Measurements from ENCODE around the gene CARMIL3.
A peak's percentile ranks its signal among the peaks of the same experiment; 100 is the strongest.

The CARMIL3 gene

GRCh38 chr14:24051176-24051788, 527 bp upstream of the CARMIL3 start:
- Histone ChIP-seq H3K36me3 (ENCODE audit: insufficient read depth) (no peaks in the 10 kb centered on the region), H3K4me3 (IDR thresholded peaks at IDR 0.05; ENCODE audit: insufficient read depth, low read depth, low read length) (no peak overlapping the region), H3K27me3 (ENCODE audit: insufficient read depth, low read depth) (peaks cover 16% of the 10 kb centered on the region; the same call in 1 of the 2 replicates), H3K9ac (peak overlapping the region; percentile 37; the same call in 1 of the 2 replicates), H3K27ac (no peak overlapping the region), H3K79me2 (ENCODE audit: insufficient read depth, low read depth) (no peaks in the 10 kb centered on the region), H4K20me1 (ENCODE audit: insufficient read depth) (no peaks in the 10 kb centered on the region), H2AFZ (ENCODE audit: low read depth) (peak overlapping the region; percentile 71), H3K4me1 (ENCODE audit: low read depth, poor library complexity, severe bottlenecking) (no peaks in the 10 kb centered on the region), H3K4me2 (peak overlapping the region; percentile 57)
- TF ChIP-seq, protein P1, sequence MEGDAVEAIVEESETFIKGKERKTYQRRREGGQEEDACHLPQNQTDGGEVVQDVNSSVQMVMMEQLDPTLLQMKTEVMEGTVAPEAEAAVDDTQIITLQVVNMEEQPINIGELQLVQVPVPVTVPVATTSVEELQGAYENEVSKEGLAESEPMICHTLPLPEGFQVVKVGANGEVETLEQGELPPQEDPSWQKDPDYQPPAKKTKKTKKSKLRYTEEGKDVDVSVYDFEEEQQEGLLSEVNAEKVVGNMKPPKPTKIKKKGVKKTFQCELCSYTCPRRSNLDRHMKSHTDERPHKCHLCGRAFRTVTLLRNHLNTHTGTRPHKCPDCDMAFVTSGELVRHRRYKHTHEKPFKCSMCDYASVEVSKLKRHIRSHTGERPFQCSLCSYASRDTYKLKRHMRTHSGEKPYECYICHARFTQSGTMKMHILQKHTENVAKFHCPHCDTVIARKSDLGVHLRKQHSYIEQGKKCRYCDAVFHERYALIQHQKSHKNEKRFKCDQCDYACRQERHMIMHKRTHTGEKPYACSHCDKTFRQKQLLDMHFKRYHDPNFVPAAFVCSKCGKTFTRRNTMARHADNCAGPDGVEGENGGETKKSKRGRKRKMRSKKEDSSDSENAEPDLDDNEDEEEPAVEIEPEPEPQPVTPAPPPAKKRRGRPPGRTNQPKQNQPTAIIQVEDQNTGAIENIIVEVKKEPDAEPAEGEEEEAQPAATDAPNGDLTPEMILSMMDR (conservative IDR thresholded peaks at IDR 0.05; ENCODE audit: low read depth, low read length), result no peak

- Histone ChIP-seq H3K4me2 (peak overlapping the region; percentile 57; the same call in 1 of the 2 replicates), H3K36me3 (ENCODE audit: insufficient read depth) (no peaks in the 10 kb centered on the region), H3K27me3 (ENCODE audit: insufficient read depth, low read depth) (peaks cover 16% of the 10 kb centered on the region; the same call in 1 of the 2 replicates), H3K4me3 (IDR thresholded peaks at IDR 0.05; ENCODE audit: insufficient read depth, low read depth, low read length) (no peak overlapping the region), H3K27ac (no peak overlapping the region), H3K79me2 (ENCODE audit: insufficient read depth, low read depth) (no peaks in the 10 kb centered on the region), H2AFZ (ENCODE audit: low read depth) (no peak overlapping the region), H4K20me1 (ENCODE audit: insufficient read depth) (no peaks in the 10 kb centered on the region), H3K4me1 (ENCODE audit: low read depth, poor library complexity, severe bottlenecking) (no peaks in the 10 kb centered on the region), H3K9ac (no peak overlapping the region)
- TF ChIP-seq, protein P1 (conservative IDR thresholded peaks at IDR 0.05; ENCODE audit: low read depth, low read length), result no peak
These were observed 1.1 kb downstream of the CARMIL3 start for GRCh38 chr14:24052656-24053547.

- H3K4me1 ChIP-seq (ENCODE audit: low read depth, poor library complexity, severe bottlenecking), result no peaks in the 10 kb centered on the region
- no peak overlapping the region for H3K9ac ChIP-seq
- H4K20me1 ChIP-seq (ENCODE audit: insufficient read depth), result no peaks in the 10 kb centered on the region
- H3K4me3 ChIP-seq (IDR thresholded peaks at IDR 0.05; ENCODE audit: insufficient read depth, low read depth, low read length), result no peak overlapping the region
- no peak overlapping the region for H2AFZ ChIP-seq (ENCODE audit: low read depth)
- TF ChIP-seq, protein P1 (conservative IDR thresholded peaks at IDR 0.05; ENCODE audit: low read depth, low read length), result no peak
- H3K27me3 ChIP-seq (ENCODE audit: insufficient read depth, low read depth), result peaks cover 16% of the 10 kb centered on the region; the same call in 1 of the 2 replicates
- H3K4me2 ChIP-seq, result no peak overlapping the region
- no peaks in the 10 kb centered on the region for H3K79me2 ChIP-seq (ENCODE audit: insufficient read depth, low read depth)
- no peak overlapping the region for H3K27ac ChIP-seq
- no peaks in the 10 kb centered on the region for H3K36me3 ChIP-seq (ENCODE audit: insufficient read depth)
These were observed 1.9 kb downstream of the CARMIL3 start for GRCh38 chr14:24053548-24054323.

DNA sequence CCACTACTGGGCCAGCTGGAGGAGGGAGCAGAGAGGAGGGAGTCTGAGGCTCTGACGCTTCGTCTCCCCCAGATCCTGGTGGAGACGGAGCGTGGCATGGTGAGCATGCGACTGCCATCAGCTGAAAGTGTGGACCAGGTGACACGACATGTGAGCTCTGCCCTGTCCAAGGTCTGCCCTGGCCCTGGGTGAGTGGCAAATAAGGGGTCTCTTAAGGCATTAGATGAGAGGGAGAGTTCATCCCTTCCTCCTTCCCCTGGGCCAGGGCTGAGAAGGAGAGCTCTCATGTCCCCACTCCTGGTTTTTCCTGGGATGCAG, 2.5 kb downstream of the CARMIL3 start:
- TF ChIP-seq, protein P1 (conservative IDR thresholded peaks at IDR 0.05; ENCODE audit: low read depth, low read length), result no peak
- no peaks in the 10 kb centered on the region for H3K4me1 ChIP-seq (ENCODE audit: low read depth, poor library complexity, severe bottlenecking)
- H2AFZ ChIP-seq (ENCODE audit: low read depth), result no peak overlapping the region
- no peak overlapping the region for H3K4me3 ChIP-seq (IDR thresholded peaks at IDR 0.05; ENCODE audit: insufficient read depth, low read depth, low read length)
- H3K9ac ChIP-seq, result no peak overlapping the region
- H3K79me2 ChIP-seq (ENCODE audit: insufficient read depth, low read depth), result no peaks in the 10 kb centered on the region
- H3K36me3 ChIP-seq (ENCODE audit: insufficient read depth), result no peaks in the 10 kb centered on the region
- H3K27me3 ChIP-seq (ENCODE audit: insufficient read depth, low read depth), result peaks cover 16% of the 10 kb centered on the region; the same call in 1 of the 2 replicates
- H4K20me1 ChIP-seq (ENCODE audit: insufficient read depth), result no peaks in the 10 kb centered on the region
- no peak overlapping the region for H3K27ac ChIP-seq
- H3K4me2 ChIP-seq, result no peak overlapping the region

All from KMS-11 (cell line).